ENCODE measurements around the gene GUCA2A.

The GUCA2A gene

DNA sequence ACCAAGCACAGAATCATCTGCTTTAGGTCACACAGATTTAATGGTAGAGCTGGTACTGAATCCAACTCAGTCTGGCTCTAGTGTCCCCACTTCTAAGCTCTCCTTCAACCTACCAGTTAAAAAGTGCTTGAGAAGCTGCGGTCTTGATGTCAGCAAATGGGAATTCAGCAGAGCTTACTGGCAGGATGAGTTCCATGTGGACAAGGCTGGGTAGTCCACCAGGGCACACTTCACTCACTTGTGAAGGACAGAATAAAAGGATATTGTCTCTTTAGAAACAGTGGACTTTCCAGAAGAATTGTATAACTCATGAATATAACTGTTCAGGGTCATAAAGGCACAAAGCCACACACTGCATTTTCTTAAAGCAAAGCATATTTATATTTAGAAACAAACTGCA lies 46.4 kb downstream of the GUCA2A start:
- POLR2A ChIA-PET = no interaction called here
- CTCF ChIA-PET = interaction anchor here (1.1 to 1.2 kb wide), 2 partner anchors 9 to 14 kb away, joined by 3 to 4 read pairs; no protein-coding TSS in a partner anchor
- TF ChIP-seq, protein P1, sequence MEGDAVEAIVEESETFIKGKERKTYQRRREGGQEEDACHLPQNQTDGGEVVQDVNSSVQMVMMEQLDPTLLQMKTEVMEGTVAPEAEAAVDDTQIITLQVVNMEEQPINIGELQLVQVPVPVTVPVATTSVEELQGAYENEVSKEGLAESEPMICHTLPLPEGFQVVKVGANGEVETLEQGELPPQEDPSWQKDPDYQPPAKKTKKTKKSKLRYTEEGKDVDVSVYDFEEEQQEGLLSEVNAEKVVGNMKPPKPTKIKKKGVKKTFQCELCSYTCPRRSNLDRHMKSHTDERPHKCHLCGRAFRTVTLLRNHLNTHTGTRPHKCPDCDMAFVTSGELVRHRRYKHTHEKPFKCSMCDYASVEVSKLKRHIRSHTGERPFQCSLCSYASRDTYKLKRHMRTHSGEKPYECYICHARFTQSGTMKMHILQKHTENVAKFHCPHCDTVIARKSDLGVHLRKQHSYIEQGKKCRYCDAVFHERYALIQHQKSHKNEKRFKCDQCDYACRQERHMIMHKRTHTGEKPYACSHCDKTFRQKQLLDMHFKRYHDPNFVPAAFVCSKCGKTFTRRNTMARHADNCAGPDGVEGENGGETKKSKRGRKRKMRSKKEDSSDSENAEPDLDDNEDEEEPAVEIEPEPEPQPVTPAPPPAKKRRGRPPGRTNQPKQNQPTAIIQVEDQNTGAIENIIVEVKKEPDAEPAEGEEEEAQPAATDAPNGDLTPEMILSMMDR (IDR thresholded peaks at IDR 0.05; ENCODE audit: control extremely low read depth, extremely low read depth, low read depth, missing control alignments) = no peak
- DNase-seq (ENCODE audit: extremely low spot score) = no peak

DNA sequence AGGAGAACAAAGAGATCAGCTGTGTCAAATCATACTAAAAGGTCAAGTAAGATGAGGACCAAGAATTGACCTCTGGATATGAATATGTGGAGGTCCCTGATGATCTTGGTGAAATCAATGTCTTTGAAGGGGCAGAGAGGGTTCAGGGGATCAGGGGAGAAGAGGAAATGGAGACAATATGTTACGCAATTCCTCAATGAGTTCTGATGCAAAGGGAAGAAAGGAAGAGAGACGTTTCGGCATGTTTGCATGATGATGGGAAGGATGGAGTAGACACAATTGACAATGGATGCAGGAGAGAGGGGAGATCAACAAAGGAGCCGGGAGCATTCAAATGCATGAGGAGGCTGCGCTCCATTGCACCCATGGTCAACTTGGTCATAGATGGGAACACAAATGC lies 47.3 kb downstream of the GUCA2A start:
- DNase-seq (ENCODE audit: extremely low spot score) = no peak
- CTCF ChIA-PET = interaction anchor here (1.2 kb wide), 1 partner anchor 13 kb away, joined by 3 read pairs; no protein-coding TSS in a partner anchor
- TF ChIP-seq, protein P1 (IDR thresholded peaks at IDR 0.05; ENCODE audit: control extremely low read depth, extremely low read depth, low read depth, missing control alignments) = no peak
- POLR2A ChIA-PET = no interaction called here

DNA sequence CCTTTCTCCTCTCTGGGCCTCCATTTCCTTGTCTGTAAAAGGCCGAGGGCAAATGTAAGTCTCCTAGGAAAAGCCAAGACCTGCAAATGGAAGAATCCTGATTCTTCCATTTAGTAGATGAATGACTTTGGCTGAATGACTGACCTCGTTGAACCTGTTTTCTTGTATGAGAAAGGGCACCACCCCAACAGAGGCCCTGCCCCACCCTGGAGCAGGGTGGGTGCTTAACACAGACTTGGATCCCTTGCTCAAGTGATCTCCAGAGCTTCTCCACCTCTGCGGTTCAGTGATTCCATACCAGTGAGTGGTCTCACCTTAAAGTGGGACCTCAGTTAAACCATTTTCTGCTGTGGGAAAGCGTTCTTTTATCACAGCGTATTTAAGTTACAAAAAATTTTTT lies 50.3 kb downstream of the GUCA2A start:
- DNase-seq (ENCODE audit: extremely low spot score) = no peak
- ChIA-PET CTCF (no interaction called here), POLR2A (no interaction called here)
- TF ChIP-seq, protein P1 (IDR thresholded peaks at IDR 0.05; ENCODE audit: control extremely low read depth, extremely low read depth, low read depth, missing control alignments) = no peak

All from GM10248 (cell line).